ENCODE results near the gene IL3RA.

Gene IL3RA

GRCh38 chrX:1421433-1422134 is 85.0 kb downstream of the IL3RA start:
- TF ChIP-seq CTCF (IDR thresholded peaks at IDR 0.05; ENCODE audit: low read length) (no peak), EZH2 (IDR thresholded peaks at IDR 0.05; ENCODE audit: borderline replicate concordance, low read length) (no peak)
- H3K4me1 ChIP-seq (ENCODE audit: insufficient read depth, low read length, severe bottlenecking) = peaks cover 17% of the 10 kb centered on the region
- H3K4me2 ChIP-seq (ENCODE audit: low read length) = no peak overlapping the region
- H3K9ac ChIP-seq (ENCODE audit: low read length) = no peak overlapping the region
- no peaks in the 10 kb centered on the region for H3K27me3 ChIP-seq (ENCODE audit: insufficient read depth, low read length)
- no peaks in the 10 kb centered on the region for H3F3A ChIP-seq (ENCODE audit: insufficient read depth, low read length)
- H3K36me3 ChIP-seq (ENCODE audit: insufficient read depth, low read length) = peaks cover 86% of the 10 kb centered on the region
- peaks cover 10% of the 10 kb centered on the region for H3K9me3 ChIP-seq (ENCODE audit: low read length)
- H3K4me3 ChIP-seq (ENCODE audit: low read depth, low read length, poor library complexity, severe bottlenecking) = no peak overlapping the region
- no peaks in the 10 kb centered on the region for H3K9me2 ChIP-seq (ENCODE audit: low read depth, low read length)
- H3K27ac ChIP-seq (ENCODE audit: low read depth, low read length, poor library complexity, severe bottlenecking) = no peak overlapping the region
- no peaks in the 10 kb centered on the region for H3K79me2 ChIP-seq (ENCODE audit: insufficient read depth, low read length)
- H2AFZ ChIP-seq (ENCODE audit: low read length) = no peak overlapping the region
- no peaks in the 10 kb centered on the region for H4K20me1 ChIP-seq (ENCODE audit: insufficient read depth, low read length)

GRCh38 chrX:1422135-1422465 is 85.5 kb downstream of the IL3RA start:
- no peak overlapping the region for H2AFZ ChIP-seq (ENCODE audit: low read length)
- no peaks in the 10 kb centered on the region for H4K20me1 ChIP-seq (ENCODE audit: insufficient read depth, low read length)
- H3K4me3 ChIP-seq (ENCODE audit: low read depth, low read length, poor library complexity, severe bottlenecking) = no peak overlapping the region
- no peak overlapping the region for H3K27ac ChIP-seq (ENCODE audit: low read depth, low read length, poor library complexity, severe bottlenecking)
- H3K79me2 ChIP-seq (ENCODE audit: insufficient read depth, low read length) = no peaks in the 10 kb centered on the region
- H3K9ac ChIP-seq (ENCODE audit: low read length) = no peak overlapping the region
- no peaks in the 10 kb centered on the region for H3F3A ChIP-seq (ENCODE audit: insufficient read depth, low read length)
- peaks cover 10% of the 10 kb centered on the region for H3K9me3 ChIP-seq (ENCODE audit: low read length)
- H3K27me3 ChIP-seq (ENCODE audit: insufficient read depth, low read length) = no peaks in the 10 kb centered on the region
- TF ChIP-seq EZH2 (IDR thresholded peaks at IDR 0.05; ENCODE audit: borderline replicate concordance, low read length) (no peak), CTCF (IDR thresholded peaks at IDR 0.05; ENCODE audit: low read length) (no peak)
- H3K4me2 ChIP-seq (ENCODE audit: low read length) = no peak overlapping the region
- H3K9me2 ChIP-seq (ENCODE audit: low read depth, low read length) = no peaks in the 10 kb centered on the region
- H3K4me1 ChIP-seq (ENCODE audit: insufficient read depth, low read length, severe bottlenecking) = peaks cover 17% of the 10 kb centered on the region
- H3K36me3 ChIP-seq (ENCODE audit: insufficient read depth, low read length) = peaks cover 83% of the 10 kb centered on the region

GRCh38 chrX:1423215-1423614 is 86.6 kb downstream of the IL3RA start:
- H3K36me3 ChIP-seq (ENCODE audit: insufficient read depth, low read length) = peaks cover 80% of the 10 kb centered on the region
- H3K9me2 ChIP-seq (ENCODE audit: low read depth, low read length) = no peaks in the 10 kb centered on the region
- H3K4me1 ChIP-seq (ENCODE audit: insufficient read depth, low read length, severe bottlenecking) = peaks cover 17% of the 10 kb centered on the region
- H3K4me3 ChIP-seq (ENCODE audit: low read depth, low read length, poor library complexity, severe bottlenecking) = no peak overlapping the region
- H3K79me2 ChIP-seq (ENCODE audit: insufficient read depth, low read length) = no peaks in the 10 kb centered on the region
- TF ChIP-seq EZH2 (IDR thresholded peaks at IDR 0.05; ENCODE audit: borderline replicate concordance, low read length) = no peak
- no peak for TF ChIP-seq CTCF (IDR thresholded peaks at IDR 0.05; ENCODE audit: low read length)
- H4K20me1 ChIP-seq (ENCODE audit: insufficient read depth, low read length) = no peaks in the 10 kb centered on the region
- no peaks in the 10 kb centered on the region for H3K27me3 ChIP-seq (ENCODE audit: insufficient read depth, low read length)
- peaks cover 10% of the 10 kb centered on the region for H3K9me3 ChIP-seq (ENCODE audit: low read length)
- H3K9ac ChIP-seq (ENCODE audit: low read length) = no peak overlapping the region
- no peak overlapping the region for H3K27ac ChIP-seq (ENCODE audit: low read depth, low read length, poor library complexity, severe bottlenecking)
- no peaks in the 10 kb centered on the region for H3F3A ChIP-seq (ENCODE audit: insufficient read depth, low read length)
- no peak overlapping the region for H2AFZ ChIP-seq (ENCODE audit: low read length)
- H3K4me2 ChIP-seq (ENCODE audit: low read length) = no peak overlapping the region
